NB4 (cell line): ENCODE data around the gene AASDHPPT.

Source experiments
- CTCF ChIP-seq: IDR thresholded peaks from one replicate; pipeline ENCODE4 v1.5.1; 2012; ENCODE audit warnings: low read depth, low read length
- MAX ChIP-seq: IDR thresholded peaks from 2 replicates; pipeline ENCODE4 v1.6.1; 2011; ENCODE audit warnings: low read depth, low read length
- MYC ChIP-seq: IDR thresholded peaks from 2 replicates; pipeline ENCODE4 v1.6.1; 2011; ENCODE audit warnings: low read depth, low read length
- POLR2A ChIP-seq: IDR thresholded peaks from 2 replicates; pipeline ENCODE4 v1.6.1; 2011; ENCODE audit warnings: mild to moderate bottlenecking; ENCODE audit not compliant: insufficient read length; ENCODE audit errors: extremely low read depth

- TF ChIP-seq MYC (no peak), CTCF (no peak), MAX (no peak), POLR2A (no peak)
Measured at GRCh38 chr11:106137758-106138157, 60.3 kb downstream of the AASDHPPT start.
